Breast epithelium (tissue), 4 donors: ENCODE data around the gene LMX1B. TPM values are rescaled to one million over a fixed set of nuclear protein-coding genes. Genes with fewer than 3 reads are reported as not detected.

Experiments used
- DNase-seq, 2 donors: peaks; one replicate each; pipeline ENCODE4 v3.0.0-alpha.2; 2019; ENCODE audit warnings: low spot score in 2 of 2
- H3K27ac ChIP-seq, 2 donors: fragments of 200-600 bp; sonication (generic) in 1 of 2; one replicate each; pipeline ENCODE4 v1.5.1; 2016 to 2019; ENCODE audit warnings: mild to moderate bottlenecking in 1 of 2
- H3K27me3 ChIP-seq, 2 donors: fragments of 200-600 bp; sonication (generic) in 1 of 2; one replicate each; pipeline versions ENCODE4 v1.5.1 to v1.6.0; 2017 to 2019; ENCODE audit warnings: control low read depth in 1 of 2, mild to moderate bottlenecking in 1 of 2
- H3K36me3 ChIP-seq: fragments of 200-600 bp; one replicate; pipeline ENCODE4 v1.5.1; 2019
- H3K4me1 ChIP-seq, 2 donors: fragments of 200-600 bp; sonication (generic); one replicate each; pipeline ENCODE4 v1.5.1; 2016 to 2019; ENCODE audit warnings: control low read depth in 1 of 2
- H3K4me3 ChIP-seq, 3 donors: fragments of 200-600 bp; sonication (generic); 1 replicate in 2 of 3; 2 replicates in 1 of 3; pipeline ENCODE4 v1.5.1; 2016 to 2019; ENCODE audit warnings: mild to moderate bottlenecking in 3 of 3, moderate library complexity in 2 of 3
- H3K9me3 ChIP-seq, 2 donors: fragments of 200-600 bp; sonication (generic) in 1 of 2; one replicate each; pipeline ENCODE4 v1.5.1; 2016 to 2019; ENCODE audit warnings: control low read depth in 1 of 2
- CTCF ChIP-seq, 3 donors: fragments of 450-650 bp; IDR thresholded peaks; one replicate each; pipeline ENCODE4 v1.5.1; 2016 to 2017; ENCODE audit warnings: antibody characterized with exemption in 3 of 3, mild to moderate bottlenecking in 3 of 3, moderate library complexity in 3 of 3
- POLR2A ChIP-seq: fragments of 450-650 bp; IDR thresholded peaks from one replicate; pipeline ENCODE4 v1.6.1; 2016; ENCODE audit warnings: antibody characterized with exemption, mild to moderate bottlenecking, moderate library complexity
- POLR2AphosphoS5 ChIP-seq, 3 donors: sonication (generic); formaldehyde crosslinking; IDR thresholded peaks; one replicate each; pipeline ENCODE4 v1.6.1; 2017; ENCODE audit warnings: antibody characterized with exemption in 3 of 3
- intact Hi-C: fragments of 100-400 bp; cut with DNase I; formaldehyde crosslinking; loops from one replicate; pipeline ENCODE4 v1.15.1; 2023; ENCODE audit warnings: low total_unique reads
- total RNA-seq, 3 donors: library from RNA; depleted of rRNA; stranded (reverse); fragments of >200 nt; gene quantifications; one replicate each; pipeline ENCODE4 v1.1.0, GENCODE V29; 2016

The LMX1B gene
- total RNA-seq, 3 donors from 2014 or later, result 0.16 to 20.3 (median 9.2) TPM

GRCh38 chr9:126623314-126623666 is 9.6 kb downstream of the LMX1B start:
- intact Hi-C loops, result loop anchor here (5.0 kb wide), 2 partner anchors 49 to 384 kb away; no protein-coding TSS in a partner anchor
- TF ChIP-seq POLR2A, result no peak
- H3K27me3 ChIP-seq, result peaks cover 0 to 46% of the 10 kb centered on the region in 2 donors

GRCh38 chr9:126623667-126624478 is 10.1 kb downstream of the LMX1B start:
- Histone ChIP-seq H3K4me3 (peak overlapping the region in 2 of 3 donors; percentile 40 to 44), H3K27ac (peak overlapping the region; percentile 91 to 93), H3K36me3 (no peaks in the 10 kb centered on the region), H3K9me3 (no peaks in the 10 kb centered on the region), H3K27me3 (peaks cover 0 to 42% of the 10 kb centered on the region in 2 donors), H3K4me1 (peaks cover 11 to 12% of the 10 kb centered on the region in 2 donors)
- no peak for DNase-seq
- intact Hi-C loops, result loop anchor here (5.0 kb wide), 2 partner anchors 48 to 383 kb away; no protein-coding TSS in a partner anchor
- TF ChIP-seq CTCF (IDR thresholded peaks at IDR 0.05), result no peak
- TF ChIP-seq POLR2AphosphoS5 (IDR thresholded peaks at IDR 0.05), result no peak
- TF ChIP-seq POLR2A, result no peak

More at GRCh38 chr9:126623314-126623666, 9.6 kb downstream of the LMX1B start:
- DNase-seq, result no peak
- Histone ChIP-seq H3K4me1 (peaks cover 11 to 12% of the 10 kb centered on the region in 2 donors), H3K9me3 (no peaks in the 10 kb centered on the region), H3K36me3 (no peaks in the 10 kb centered on the region), H3K4me3 (peak overlapping the region in 2 of 3 donors; percentile 40 to 44), H3K27ac (peak overlapping the region; percentile 91 to 93)

DNA sequence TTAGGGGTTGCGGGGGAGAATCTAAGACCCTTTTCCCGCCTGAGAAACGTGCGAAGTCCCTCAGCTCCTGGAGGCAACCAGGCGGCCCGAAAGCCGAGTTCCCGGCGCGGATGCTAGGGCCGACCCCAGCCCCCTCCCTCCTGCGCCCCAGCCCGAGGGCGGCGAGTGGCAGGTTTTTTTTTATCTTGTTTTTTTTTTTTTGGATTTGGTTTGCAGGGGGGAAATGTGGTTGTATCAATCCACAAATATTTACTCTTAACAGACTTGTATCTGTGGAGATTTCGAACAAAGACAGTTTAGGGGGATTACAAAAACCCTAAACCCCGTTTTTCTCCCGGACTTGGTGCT is 10.7 kb downstream of the LMX1B start:
- TF ChIP-seq POLR2A, result no peak
- peak overlapping the region in 2 of 3 donors; percentile 44 to 65 for H3K4me3 ChIP-seq
- peak overlapping the region; percentile 91 to 93 for H3K27ac ChIP-seq
- no peaks in the 10 kb centered on the region for H3K36me3 ChIP-seq
- no peaks in the 10 kb centered on the region for H3K9me3 ChIP-seq
- no peak for DNase-seq
- H3K4me1 ChIP-seq, result peaks cover 11 to 12% of the 10 kb centered on the region in 2 donors
- H3K27me3 ChIP-seq, result peaks cover 0 to 41% of the 10 kb centered on the region in 2 donors
- intact Hi-C loops, result loop anchor here (5.0 kb wide), 2 partner anchors 48 to 383 kb away; no protein-coding TSS in a partner anchor

DNA sequence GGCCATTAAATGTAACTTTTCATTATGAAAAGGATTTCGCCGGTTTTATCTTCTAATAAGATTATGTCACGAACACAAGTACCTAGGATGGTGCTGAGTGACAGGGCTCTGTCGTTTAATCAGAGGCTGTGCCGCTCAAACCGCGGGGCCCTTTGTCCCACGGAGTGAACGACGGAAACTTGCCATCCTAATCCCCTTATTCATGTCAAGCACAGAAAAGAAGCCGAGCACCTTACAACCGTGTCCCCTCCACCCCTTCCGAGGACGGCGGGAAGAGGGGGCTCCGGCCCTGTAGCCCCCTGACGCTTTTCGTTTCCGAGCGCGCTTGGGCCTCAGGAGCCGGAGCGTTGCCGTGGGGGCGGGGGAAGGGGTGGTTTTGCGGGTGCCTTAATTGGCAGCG is 11.2 kb downstream of the LMX1B start:
- Histone ChIP-seq H3K9me3 (no peaks in the 10 kb centered on the region), H3K27me3 (peaks cover 0 to 41% of the 10 kb centered on the region in 2 donors)
- intact Hi-C loops, result loop anchor here (5.0 kb wide), 2 partner anchors 47 to 382 kb away; no protein-coding TSS in a partner anchor

DNA sequence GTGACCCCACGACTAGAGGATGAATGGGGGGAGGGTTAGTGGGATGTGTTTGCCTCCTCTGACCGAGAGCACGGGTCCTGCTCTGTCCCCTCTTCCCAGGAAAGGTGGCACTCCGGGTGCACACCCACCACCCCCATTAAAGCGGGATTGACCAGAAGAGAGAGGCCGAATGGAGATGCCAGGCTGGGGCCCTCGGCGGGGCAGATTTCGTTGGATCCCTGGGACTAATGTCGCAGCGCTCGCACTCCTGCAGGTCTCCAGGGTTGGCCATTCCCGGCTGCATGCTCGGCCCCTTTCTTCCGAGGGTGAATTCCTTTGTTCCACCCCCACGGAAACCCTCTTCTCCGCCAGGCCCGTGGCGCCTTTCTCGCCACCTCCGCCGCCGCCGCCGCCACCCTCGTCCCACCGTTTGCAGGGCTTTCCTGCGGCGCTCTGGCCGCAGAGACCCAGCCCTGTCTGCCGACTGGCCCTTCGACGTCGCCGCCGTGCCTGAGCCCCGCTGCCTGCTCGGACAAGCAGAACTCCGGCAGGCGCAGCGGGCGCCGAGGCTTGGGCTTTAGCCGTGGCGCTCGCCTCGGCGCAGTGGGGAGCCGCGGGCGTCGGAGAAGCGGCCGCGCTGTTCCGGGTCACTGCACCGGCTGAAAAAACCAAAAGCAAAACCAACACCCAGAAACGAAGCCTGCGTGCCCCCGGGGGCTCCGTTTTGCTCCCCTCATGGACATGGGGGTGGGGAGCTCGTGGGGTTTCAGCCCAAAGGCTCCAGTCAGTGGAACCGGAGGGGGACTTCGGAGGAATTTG is 11.8 kb downstream of the LMX1B start:
- Histone ChIP-seq H3K4me3 (peak overlapping the region; percentile 44 to 65 (median 44)), H3K9me3 (no peaks in the 10 kb centered on the region), H3K4me1 (peaks cover 9 to 12% of the 10 kb centered on the region in 2 donors), H3K27ac (peak overlapping the region; percentile 69 to 91), H3K27me3 (peaks cover 0 to 41% of the 10 kb centered on the region in 2 donors), H3K36me3 (no peaks in the 10 kb centered on the region)
- no peak for TF ChIP-seq POLR2AphosphoS5 (IDR thresholded peaks at IDR 0.05)
- TF ChIP-seq POLR2A, result no peak
- no peak for TF ChIP-seq CTCF (IDR thresholded peaks at IDR 0.05)
- no peak for DNase-seq
- intact Hi-C loops, result no loop called here

More for the DNA sequence above, 11.2 kb downstream of the LMX1B start:
- H3K4me1 ChIP-seq, result peaks cover 11 to 12% of the 10 kb centered on the region in 2 donors
- TF ChIP-seq POLR2AphosphoS5 (IDR thresholded peaks at IDR 0.05) (no peak), CTCF (IDR thresholded peaks at IDR 0.05) (no peak), POLR2A (no peak)
- H3K4me3 ChIP-seq, result peak overlapping the region in 2 of 3 donors; percentile 44 to 65
- H3K27ac ChIP-seq, result peak overlapping the region; percentile 69 to 91
- H3K36me3 ChIP-seq, result no peaks in the 10 kb centered on the region
- DNase-seq, result no peak
